ENCODE data around the gene GABPA. TPM values are rescaled to one million over a fixed set of nuclear protein-coding genes. Genes with fewer than 3 reads are reported as not detected.

GABPA gene
- total and polyA plus RNA-seq, 2 of the 13 experiments (the other 11 are each of a cell fraction or from before 2014, with no cell fraction given), result 7.4 to 13.2 TPM

GRCh38 chr21:25790122-25790877, 55.5 kb downstream of the GABPA start (continued):
- TF ChIP-seq KIAA2018 (CRISPR knock-in tag; IDR thresholded peaks at IDR 0.05; ENCODE audit: borderline replicate concordance) (no peak), GABPA (IDR thresholded peaks at IDR 0.05; ENCODE audit: low read depth, low read length) (peak; percentile 20; the same call in 1 of the 2 replicates), GABPA (CRISPR knock-in tag; IDR thresholded peaks at IDR 0.05; ENCODE audit: low read depth) (peak; percentile 80), CHD4 (IDR thresholded peaks at IDR 0.05; ENCODE audit: borderline replicate concordance, low read length) (no peak), NFKBIZ (CRISPR knock-in tag; IDR thresholded peaks at IDR 0.05) (no peak)
